Measurements from ENCODE around the gene RET.

DNA sequence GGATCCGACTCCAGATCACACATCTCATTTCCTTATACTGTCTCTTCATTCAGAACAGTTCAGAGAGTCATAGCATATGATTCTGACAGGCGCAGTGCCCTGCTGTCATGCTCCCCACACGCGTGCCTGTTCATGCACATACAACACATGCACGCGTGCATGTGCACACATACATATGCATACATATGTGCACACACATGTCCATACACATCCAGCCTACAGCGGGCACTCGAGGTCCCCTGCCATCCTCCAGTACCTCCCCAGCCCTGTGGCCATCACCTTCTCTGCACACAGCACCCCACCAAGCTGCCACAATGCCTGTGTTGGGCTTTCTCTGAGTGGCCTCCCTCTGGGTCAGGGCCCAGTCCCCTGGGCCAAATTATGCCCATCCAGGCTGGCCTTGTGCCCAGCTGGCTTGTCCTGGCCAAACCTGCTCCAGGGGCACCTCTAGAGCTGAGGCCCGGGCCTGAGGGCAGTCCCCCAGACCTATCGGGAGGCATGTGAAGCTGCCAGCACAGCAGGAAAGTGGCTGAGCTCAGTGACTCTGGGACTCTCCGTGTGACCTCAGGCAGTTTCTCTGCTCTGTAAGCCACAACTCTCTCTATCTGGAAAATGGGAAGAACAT lies 49.4 kb upstream of the RET start:
- TF ChIP-seq ZNF274 (IDR thresholded peaks at IDR 0.05; ENCODE audit: low read depth, low read length), result no peak
- TF ChIP-seq SUZ12 (IDR thresholded peaks at IDR 0.05; ENCODE audit: extremely low read depth, insufficient read depth, insufficient read length), result no peak
